ENCODE results near the gene DDAH1. TPM values are rescaled to one million over a fixed set of nuclear protein-coding genes. Genes with fewer than 3 reads are reported as not detected.

DDAH1 gene
- total and polyA plus RNA-seq, 2 of the 8 experiments (the other 6 are each of a cell fraction or from before 2014, with no cell fraction given) = 22.8 to 54.5 TPM

- no peaks in the 10 kb centered on the region for H3K23me2 ChIP-seq (ENCODE audit: low read depth, low read length)
- no peak overlapping the region for H3K14ac ChIP-seq (ENCODE audit: insufficient read length)
- H3K79me2 ChIP-seq (ENCODE audit: control insufficient read depth in 1 of 2, insufficient read depth in 2 of 2, low read length in 2 of 2) = no peaks in the 10 kb centered on the region
- CTCF ChIA-PET (ENCODE audit: partially characterized antibody) = interaction anchor here (0.6 to 1.9 kb wide), 7 partner anchors 10 to 141 kb away, joined by 3 to 7 read pairs (median 4); no protein-coding TSS in a partner anchor
- H2BK12ac ChIP-seq (ENCODE audit: low read depth, low read length) = no peak overlapping the region
- POLR2A ChIA-PET (ENCODE audit: partially characterized antibody) = no interaction called here
- no peaks in the 10 kb centered on the region for H4K20me1 ChIP-seq (replicated peaks in 1 of 2; ENCODE audit: control insufficient read depth in 1 of 2, insufficient read depth in 2 of 2, low read length in 2 of 2)
- no peaks in the 10 kb centered on the region for H3K36me3 ChIP-seq (ENCODE audit: control insufficient read depth in 2 of 4, insufficient read depth in 4 of 4, low read length in 3 of 4)
- H4K91ac ChIP-seq (replicated peaks; ENCODE audit: insufficient read length, low read length) = no peak overlapping the region
- H3K56ac ChIP-seq (replicated peaks; ENCODE audit: insufficient read length, low read depth, low read length) = no peak overlapping the region
- H2AFZ ChIP-seq (ENCODE audit: low read length) = no peak overlapping the region
- no peak overlapping the region for H3K4ac ChIP-seq (replicated peaks; ENCODE audit: insufficient read length, low read depth, low read length)
- H3K27ac ChIP-seq (ENCODE audit: low read depth, low read length) = no peak overlapping the region
- no peaks in the 10 kb centered on the region for H3K4me1 ChIP-seq (replicated peaks in 1 of 4; ENCODE audit: control insufficient read depth in 3 of 4, insufficient read depth in 4 of 4, low read length in 3 of 4)
- no peak overlapping the region for H3K23ac ChIP-seq (ENCODE audit: insufficient read length)
- H3K4me3 ChIP-seq (ENCODE audit: extremely low read depth in 1 of 4, insufficient read depth in 2 of 4, low read depth in 3 of 4, low read length in 4 of 4) = no peak overlapping the region
- H3K9ac ChIP-seq (replicated peaks in 1 of 4; ENCODE audit: extremely low read depth in 1 of 4, low read depth in 3 of 4, low read length in 3 of 4) = no peak overlapping the region
- no peak overlapping the region for H2BK20ac ChIP-seq (ENCODE audit: low read length)
- H3K18ac ChIP-seq (ENCODE audit: extremely low read depth, low read length) = no peak overlapping the region
- H3K79me1 ChIP-seq (ENCODE audit: low read depth, low read length) = no peaks in the 10 kb centered on the region
- no peaks in the 10 kb centered on the region for H3K27me3 ChIP-seq (replicated peaks in 1 of 4; ENCODE audit: control insufficient read depth in 3 of 4, extremely low read depth in 1 of 4, insufficient read depth in 3 of 4, low read length in 3 of 4)
- H2BK5ac ChIP-seq (ENCODE audit: low read depth, low read length) = no peak overlapping the region
- DNase-seq (ENCODE audit: low read depth in 1 of 2, low spot score in 2 of 2) (no peak), FAIRE-seq (no peak)
- H3K9me3 ChIP-seq (ENCODE audit: insufficient read depth in 2 of 2, low read depth in 1 of 2, low read length in 1 of 2) = no peaks in the 10 kb centered on the region
- no peak overlapping the region for H2AK5ac ChIP-seq (ENCODE audit: low read depth, low read length)
- TF ChIP-seq SP4 (IDR thresholded peaks at IDR 0.05; ENCODE audit: low read length) (no peak), BCL11A (IDR thresholded peaks at IDR 0.05; ENCODE audit: low read depth in 2 of 2, low read length in 2 of 2) (no peak), CEBPB (IDR thresholded peaks at IDR 0.05; ENCODE audit: low read depth, low read length) (no peak), CHD2 (IDR thresholded peaks at IDR 0.05; ENCODE audit: low read length) (no peak), TCF12 (IDR thresholded peaks at IDR 0.05; ENCODE audit: low read depth, low read length) (no peak), CBX5 (IDR thresholded peaks at IDR 0.05; ENCODE audit: low read depth, low read length) (no peak), SIX5 (IDR thresholded peaks at IDR 0.05; ENCODE audit: low read depth, low read length) (no peak), SIRT6 (IDR thresholded peaks at IDR 0.05; ENCODE audit: low read length) (no peak), SP1 (IDR thresholded peaks at IDR 0.05; ENCODE audit: low read depth, low read length) (no peak), CTBP2 (IDR thresholded peaks at IDR 0.05; ENCODE audit: borderline replicate concordance, insufficient read depth, insufficient read length, low read length) (no peak), SIN3A (conservative IDR thresholded peaks at IDR 0.05 in 1 of 2, IDR thresholded peaks at IDR 0.05 in 1 of 2; ENCODE audit: low read depth in 1 of 2, low read length in 2 of 2) (no peak), CHD1 (IDR thresholded peaks at IDR 0.05; ENCODE audit: low read depth, low read length) (no peak), SRF (IDR thresholded peaks at IDR 0.05; ENCODE audit: low read depth, low read length) (no peak)
- TF ChIP-seq, protein P1, sequence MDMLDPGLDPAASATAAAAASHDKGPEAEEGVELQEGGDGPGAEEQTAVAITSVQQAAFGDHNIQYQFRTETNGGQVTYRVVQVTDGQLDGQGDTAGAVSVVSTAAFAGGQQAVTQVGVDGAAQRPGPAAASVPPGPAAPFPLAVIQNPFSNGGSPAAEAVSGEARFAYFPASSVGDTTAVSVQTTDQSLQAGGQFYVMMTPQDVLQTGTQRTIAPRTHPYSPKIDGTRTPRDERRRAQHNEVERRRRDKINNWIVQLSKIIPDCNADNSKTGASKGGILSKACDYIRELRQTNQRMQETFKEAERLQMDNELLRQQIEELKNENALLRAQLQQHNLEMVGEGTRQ (IDR thresholded peaks at IDR 0.05; ENCODE audit: low read length) = no peak
- H2BK120ac ChIP-seq (replicated peaks; ENCODE audit: low read depth, low read length) = no peak overlapping the region
- H4K8ac ChIP-seq (ENCODE audit: extremely low read depth, insufficient read depth, low read length) = no peak overlapping the region
- 100% methylated on average over 1 of the region's 1 CpG; no CpG with 5 or more reads in 1 of the 2 experiments for WGBS, 2 experiments (ENCODE audit: extremely low coverage in 1 of 2, insufficient coverage in 1 of 2, insufficient read length in 1 of 2, insufficient replicate concordance in 2 of 2, low coverage in 1 of 2, low lambda C conversion rate in 2 of 2, missing lambda C conversion rate in 1 of 2)
- H2BK15ac ChIP-seq (ENCODE audit: low read length) = no peak overlapping the region
- no peak overlapping the region for H3K4me2 ChIP-seq (ENCODE audit: insufficient read depth in 1 of 2, low read depth in 2 of 2, low read length in 2 of 2)
- no peak overlapping the region for H4K5ac ChIP-seq (ENCODE audit: insufficient read length, low read depth, low read length)
These were observed 19.8 kb upstream of the DDAH1 start for GRCh38 chr1:85484716-85485115.
